Activated naive CD8-positive, alpha-beta T cell treated with anti-CD3 and anti-CD28 coated beads, Interleukin-2, amount 10 ng/mL, durations not matched to agents 7 days and 5 days (primary cell): Measurements from ENCODE around the gene PIP5K1B. TPM values are rescaled to one million over a fixed set of nuclear protein-coding genes. Genes with fewer than 3 reads are reported as not detected.

Source experiments
- ATAC-seq: fragments of 150-1000 bp; cut with Tn5 transposase; one replicate; pipeline ENCODE4 v1.10.0; 2021; ENCODE audit warnings: low read depth, moderate library complexity
- POLR2A ChIA-PET: fragments of 350-600 bp; sonication (Branson Sonifier 250); formaldehyde crosslinking; loops from one replicate; lab custom pipeline; 2021; ENCODE audit warnings: antibody characterized with exemption; lab: Charles Lee
- DNase-seq: peaks from one replicate; pipeline ENCODE4 v3.0.0; 2021
- H3K27ac Mint-ChIP-seq: one replicate; pipeline ENCODE4 v1.8.0; 2022; ENCODE audit warnings: mild to moderate bottlenecking, mixed read lengths
- H3K27me3 Mint-ChIP-seq: one replicate; pipeline ENCODE4 v1.8.0; 2022; ENCODE audit warnings: mild to moderate bottlenecking, moderate library complexity, mixed read lengths
- H3K36me3 Mint-ChIP-seq: one replicate; pipeline ENCODE4 v1.8.0; 2021; ENCODE audit warnings: mild to moderate bottlenecking, mixed read lengths
- H3K4me1 Mint-ChIP-seq: one replicate; pipeline ENCODE4 v1.8.0; 2021; ENCODE audit warnings: mixed read lengths
- H3K4me3 Mint-ChIP-seq: one replicate; pipeline ENCODE4 v1.8.0; 2022; ENCODE audit warnings: mild to moderate bottlenecking, moderate library complexity, mixed read lengths
- H3K9me3 Mint-ChIP-seq: one replicate; pipeline ENCODE4 v1.8.0; 2021; ENCODE audit warnings: mixed read lengths
- total RNA-seq, 2 experiments: library from RNA; stranded (reverse); gene quantifications; one replicate each; pipeline ENCODE4 v1.2.3, GENCODE V29; 2021

Gene PIP5K1B
- total RNA-seq, 2 experiments from 2014 or later: 0.36 TPM; not detected in 1

DNA sequence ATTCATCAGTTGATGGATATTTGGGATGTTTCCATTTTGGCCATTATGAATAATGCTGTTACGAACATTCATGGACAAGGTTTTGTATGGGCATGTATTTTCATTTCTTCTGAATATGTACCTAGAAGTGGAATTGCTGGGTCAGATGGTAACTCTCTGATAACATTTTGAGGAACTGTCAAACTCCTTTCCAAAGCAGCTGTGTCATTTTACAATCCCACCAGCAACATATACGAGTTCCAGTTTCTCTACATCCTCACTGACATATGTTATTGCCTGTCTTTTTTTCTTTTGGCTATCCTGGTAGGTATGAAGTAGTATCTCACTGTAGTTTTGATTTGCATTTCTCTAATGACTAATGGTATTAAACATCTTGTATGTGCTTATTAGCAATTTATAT is 222.1 kb downstream of the PIP5K1B start:
- Mint-ChIP-seq H3K27me3 (peaks cover 36% of the 10 kb centered on the region), H3K4me1 (peaks cover 9% of the 10 kb centered on the region), H3K36me3 (no peaks in the 10 kb centered on the region), H3K27ac (no peak overlapping the region), H3K9me3 (peaks cover 1% of the 10 kb centered on the region), H3K4me3 (no peak overlapping the region)
- POLR2A ChIA-PET: no interaction called here
- ATAC-seq (no peak), DNase-seq (no peak)

DNA sequence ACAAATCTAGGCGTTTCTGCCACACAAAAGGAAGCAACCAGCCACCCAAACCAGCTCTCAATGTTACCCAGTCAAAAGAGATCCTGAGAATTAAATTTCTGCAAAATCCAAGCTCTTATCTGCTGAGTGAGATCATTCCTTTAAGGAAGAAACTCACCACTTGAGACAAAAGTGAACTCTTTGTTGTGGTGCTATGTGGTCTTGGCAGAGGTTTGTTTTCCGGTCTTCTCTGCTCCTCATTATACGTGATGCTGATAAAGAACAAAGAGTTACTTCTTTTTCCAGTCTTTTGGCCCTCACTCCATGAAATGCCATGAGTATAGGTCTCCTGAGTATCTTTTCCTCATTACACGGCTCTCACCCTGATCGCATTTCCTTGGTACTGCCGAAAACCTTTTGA is 226.8 kb downstream of the PIP5K1B start:
- POLR2A ChIA-PET: no interaction called here
- H3K4me3 Mint-ChIP-seq: peak overlapping the region; percentile 3
- peaks cover 1% of the 10 kb centered on the region for H3K9me3 Mint-ChIP-seq
- ATAC-seq (peak; percentile 39), DNase-seq (no peak)
- H3K4me1 Mint-ChIP-seq: peaks cover 14% of the 10 kb centered on the region
- peaks cover 65% of the 10 kb centered on the region for H3K27me3 Mint-ChIP-seq
- H3K36me3 Mint-ChIP-seq: no peaks in the 10 kb centered on the region
- H3K27ac Mint-ChIP-seq: no peak overlapping the region

DNA sequence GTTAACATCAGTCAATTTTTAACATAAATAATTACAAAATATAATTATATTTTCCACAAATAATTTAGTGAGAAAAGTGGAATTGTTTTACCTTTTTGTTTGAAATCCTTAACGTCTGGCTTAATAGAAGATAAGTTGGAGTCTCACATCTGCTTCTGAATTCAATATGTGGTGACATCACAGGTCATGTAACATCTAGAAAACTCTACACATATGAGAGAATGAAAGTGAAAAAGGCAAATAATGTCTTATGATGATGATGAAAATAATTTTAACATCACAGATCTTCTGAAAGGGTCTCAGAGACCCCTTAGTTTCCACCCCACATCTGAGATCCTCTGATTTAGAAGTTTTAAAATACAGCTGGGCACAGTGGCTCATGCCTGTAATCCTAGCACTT is 227.4 kb downstream of the PIP5K1B start:
- no peak for ATAC-seq
- Mint-ChIP-seq H3K9me3 (peaks cover 1% of the 10 kb centered on the region), H3K36me3 (no peaks in the 10 kb centered on the region), H3K27ac (no peak overlapping the region), H3K4me3 (no peak overlapping the region), H3K27me3 (peaks cover 70% of the 10 kb centered on the region), H3K4me1 (peaks cover 14% of the 10 kb centered on the region)
- no peak for DNase-seq
- POLR2A ChIA-PET: no interaction called here

DNA sequence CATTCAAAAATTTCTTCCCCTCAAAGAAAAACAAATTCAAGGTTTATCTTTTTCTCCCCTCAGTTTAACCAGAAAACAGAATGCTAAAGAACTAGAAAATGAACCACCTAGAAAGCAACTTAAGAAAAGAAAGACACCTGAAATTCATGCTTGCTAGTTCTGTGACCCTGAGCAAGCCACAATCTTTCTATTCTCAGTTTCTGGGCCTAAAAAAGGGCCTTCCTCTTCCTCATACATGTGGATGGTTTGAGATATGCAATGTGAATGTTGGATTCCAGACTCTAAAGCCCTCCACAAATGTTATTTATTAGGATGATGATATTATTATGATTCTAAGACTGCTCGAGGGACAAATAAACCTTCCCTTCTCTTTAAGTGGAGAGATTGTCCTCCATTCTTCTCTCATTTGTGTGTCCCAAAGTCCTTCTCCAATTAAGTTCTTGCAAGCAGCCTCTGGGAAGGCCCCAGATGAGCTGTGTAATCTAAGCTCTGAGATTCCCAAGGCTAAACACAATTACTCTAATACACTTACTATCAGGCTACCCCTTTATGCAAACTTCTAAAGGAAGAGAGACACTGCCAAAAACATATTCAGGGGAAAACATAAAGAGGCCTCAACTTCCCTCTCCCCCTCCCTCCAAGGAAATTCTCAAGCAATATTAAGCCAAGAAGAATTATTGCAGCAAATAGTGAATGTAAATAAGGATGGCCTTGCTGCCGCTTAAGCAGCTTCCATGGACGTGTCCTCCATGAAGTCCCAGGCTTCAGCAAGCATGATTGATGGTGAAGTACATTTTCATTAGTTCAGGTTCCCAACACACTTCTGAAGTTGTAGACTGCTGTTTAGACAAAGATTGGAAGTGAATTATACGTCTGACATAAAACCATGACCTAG is 228.6 kb downstream of the PIP5K1B start:
- Mint-ChIP-seq H3K4me1 (peaks cover 14% of the 10 kb centered on the region), H3K27me3 (peaks cover 70% of the 10 kb centered on the region)

DNA sequence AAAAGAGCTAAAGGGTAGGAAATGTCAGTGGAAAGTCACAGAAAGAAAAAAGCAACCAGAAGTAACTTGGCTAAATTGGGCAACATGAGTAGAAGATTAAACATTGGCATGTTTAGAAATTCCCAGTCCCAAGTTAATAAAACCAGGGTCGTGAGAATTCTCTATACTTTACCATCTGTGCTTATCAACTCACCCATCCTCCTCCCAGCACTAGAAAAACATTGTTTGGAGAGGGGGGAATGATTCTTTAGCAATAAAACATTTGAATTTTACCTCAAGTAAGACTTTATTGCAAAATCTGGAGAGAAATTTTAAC is 229.2 kb downstream of the PIP5K1B start:
- H3K4me3 Mint-ChIP-seq: no peak overlapping the region
- H3K36me3 Mint-ChIP-seq: no peaks in the 10 kb centered on the region
- ATAC-seq (no peak), DNase-seq (no peak)
- peaks cover 1% of the 10 kb centered on the region for H3K9me3 Mint-ChIP-seq
- H3K4me1 Mint-ChIP-seq: peaks cover 14% of the 10 kb centered on the region
- POLR2A ChIA-PET: no interaction called here
- H3K27ac Mint-ChIP-seq: no peak overlapping the region
- H3K27me3 Mint-ChIP-seq: peaks cover 70% of the 10 kb centered on the region

More for the DNA sequence above, 228.6 kb downstream of the PIP5K1B start:
- H3K4me3 Mint-ChIP-seq: no peak overlapping the region
- POLR2A ChIA-PET: no interaction called here
- H3K36me3 Mint-ChIP-seq: no peaks in the 10 kb centered on the region
- no peak overlapping the region for H3K27ac Mint-ChIP-seq
- DNase-seq: no peak
- ATAC-seq: no peak
- peaks cover 1% of the 10 kb centered on the region for H3K9me3 Mint-ChIP-seq

DNA sequence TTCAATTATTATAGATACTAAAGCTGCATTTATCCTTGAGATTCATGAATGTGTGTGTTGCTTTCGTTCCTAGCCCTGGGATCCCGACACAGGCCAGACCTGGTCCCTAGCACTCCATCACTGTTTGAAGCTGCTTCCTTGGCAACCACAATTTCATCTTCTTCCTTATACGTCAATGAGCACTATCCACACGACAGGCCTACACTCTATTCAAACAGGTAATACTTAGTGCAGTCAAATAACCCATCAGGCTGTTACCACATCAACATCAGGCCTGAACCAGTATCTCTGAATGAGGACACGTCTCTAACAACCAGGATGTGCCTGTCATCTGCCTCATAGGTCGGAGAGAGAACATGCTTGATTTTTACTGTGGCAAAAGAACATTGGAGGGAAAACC is 235.5 kb downstream of the PIP5K1B start:
- peaks cover 32% of the 10 kb centered on the region for H3K27me3 Mint-ChIP-seq
- H3K36me3 Mint-ChIP-seq: no peaks in the 10 kb centered on the region
- POLR2A ChIA-PET: no interaction called here
- no peak overlapping the region for H3K27ac Mint-ChIP-seq
- ATAC-seq (no peak), DNase-seq (no peak)
- H3K4me1 Mint-ChIP-seq: no peaks in the 10 kb centered on the region
- H3K9me3 Mint-ChIP-seq: no peaks in the 10 kb centered on the region
- no peak overlapping the region for H3K4me3 Mint-ChIP-seq

DNA sequence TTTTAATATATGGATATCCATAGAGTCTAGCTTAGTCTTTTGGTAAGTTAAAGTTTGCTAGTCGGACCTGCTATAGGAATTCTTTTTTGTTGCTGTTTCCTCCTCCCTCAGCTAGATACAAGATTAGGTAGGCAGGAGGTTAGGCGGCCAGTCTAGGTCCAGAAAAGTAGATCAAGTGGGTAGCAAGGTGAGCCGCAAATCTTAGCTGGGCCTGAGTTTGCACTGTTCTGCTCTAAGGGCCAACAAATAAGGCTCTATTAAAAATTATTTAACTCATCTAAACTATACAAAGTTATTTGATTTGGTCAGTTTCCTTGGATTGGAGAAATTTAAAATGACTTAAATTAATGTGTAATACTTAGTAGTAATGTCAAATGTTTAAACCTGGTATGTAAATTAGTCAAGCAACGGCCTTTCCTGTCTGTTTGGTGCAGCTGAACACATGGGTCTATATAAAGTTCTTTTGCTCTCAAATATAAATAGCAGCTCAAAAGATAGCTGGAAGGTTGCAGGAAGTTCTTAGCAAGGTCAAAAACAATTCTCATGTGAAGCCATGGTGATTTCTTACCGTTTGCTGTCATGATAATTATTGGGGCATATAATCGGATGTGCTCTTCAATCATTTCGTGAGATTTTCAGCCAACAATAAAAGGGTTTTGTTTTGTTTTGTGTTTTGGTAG is 236.9 kb downstream of the PIP5K1B start:
- Mint-ChIP-seq H3K27ac (no peak overlapping the region), H3K4me1 (no peaks in the 10 kb centered on the region), H3K4me3 (no peak overlapping the region), H3K9me3 (no peaks in the 10 kb centered on the region), H3K36me3 (no peaks in the 10 kb centered on the region), H3K27me3 (peaks cover 29% of the 10 kb centered on the region)
- POLR2A ChIA-PET: no interaction called here
- DNase-seq: no peak
- no peak for ATAC-seq

DNA sequence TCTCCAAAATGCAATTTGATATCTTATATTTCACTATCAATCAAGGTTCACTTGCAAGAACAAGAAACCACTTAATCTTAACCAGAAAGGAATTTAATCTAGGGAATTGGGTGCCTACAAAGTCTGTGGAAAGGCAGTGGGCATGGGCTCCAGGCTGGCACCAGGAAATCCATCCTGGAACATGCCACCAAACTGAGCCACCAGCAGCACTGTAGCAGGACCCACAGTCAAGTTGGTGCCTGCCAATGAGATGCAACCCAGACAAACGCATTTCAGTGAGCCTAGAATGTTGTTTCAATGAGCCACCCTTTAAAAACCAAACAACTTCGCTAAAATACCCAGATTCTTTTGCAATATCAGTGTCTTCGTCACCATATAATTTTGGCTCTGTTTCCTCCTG is 237.8 kb downstream of the PIP5K1B start:
- ATAC-seq: no peak
- H3K9me3 Mint-ChIP-seq: no peaks in the 10 kb centered on the region
- POLR2A ChIA-PET: no interaction called here
- no peak overlapping the region for H3K27ac Mint-ChIP-seq
- H3K27me3 Mint-ChIP-seq: peaks cover 21% of the 10 kb centered on the region
- no peak for DNase-seq
- H3K36me3 Mint-ChIP-seq: no peaks in the 10 kb centered on the region
- H3K4me1 Mint-ChIP-seq: peaks cover 2% of the 10 kb centered on the region
- no peak overlapping the region for H3K4me3 Mint-ChIP-seq

DNA sequence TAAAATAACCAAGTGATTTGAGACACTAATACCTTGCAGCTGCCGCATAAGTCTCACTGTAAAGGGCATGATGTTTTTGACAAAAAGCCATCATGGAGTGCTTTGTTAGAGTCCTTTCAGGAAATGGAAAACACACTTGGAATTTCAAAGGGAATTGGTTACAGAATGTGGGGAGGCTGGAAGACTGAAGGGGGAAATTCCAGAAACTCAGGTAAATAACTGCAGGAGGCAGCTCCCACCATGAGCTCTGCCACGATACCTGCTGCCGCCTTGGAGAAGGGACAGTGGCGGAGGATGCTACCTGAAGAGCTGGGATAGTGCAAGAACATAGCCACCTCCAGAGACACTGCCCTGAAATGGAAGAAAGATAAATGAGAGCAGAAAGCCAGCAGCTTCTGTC is 242.0 kb downstream of the PIP5K1B start:
- ATAC-seq (no peak), DNase-seq (no peak)
- Mint-ChIP-seq H3K4me3 (no peak overlapping the region), H3K27ac (no peak overlapping the region), H3K9me3 (no peaks in the 10 kb centered on the region), H3K36me3 (no peaks in the 10 kb centered on the region), H3K27me3 (peaks cover 20% of the 10 kb centered on the region), H3K4me1 (peaks cover 12% of the 10 kb centered on the region)
- POLR2A ChIA-PET: no interaction called here

DNA sequence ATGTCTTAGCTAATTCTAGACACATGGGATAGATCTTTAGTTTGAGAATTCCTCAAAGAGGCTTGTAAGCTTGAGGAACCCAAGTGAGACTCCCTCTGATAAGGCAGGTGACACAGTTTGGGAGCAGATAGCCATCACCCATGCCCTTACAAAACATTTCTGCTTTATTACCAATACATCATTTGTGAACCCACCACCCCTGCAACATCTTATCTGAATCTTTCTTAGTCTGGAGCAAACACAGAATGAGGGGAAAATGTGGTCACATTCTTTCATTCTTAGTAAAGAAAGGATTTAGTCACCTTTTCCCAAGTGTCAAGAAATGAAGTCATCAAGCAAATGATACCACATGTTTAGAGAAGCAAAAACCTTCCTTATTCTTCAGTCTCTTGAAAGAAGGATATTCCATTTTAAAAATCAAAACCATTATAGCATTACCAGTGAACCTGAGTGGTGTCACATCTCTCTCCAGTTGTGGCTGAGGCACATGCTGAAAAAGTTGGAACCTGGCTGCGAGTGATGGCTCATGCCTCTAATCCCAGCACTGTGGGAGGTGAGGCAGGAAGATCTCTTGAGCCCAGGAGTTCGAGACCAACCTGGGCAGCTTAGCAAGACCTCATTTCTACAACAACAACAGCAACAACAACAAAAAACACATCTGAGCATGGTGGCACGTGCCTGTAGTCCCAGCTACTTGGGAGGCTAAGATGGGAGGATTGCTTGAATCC is 243.0 kb downstream of the PIP5K1B start:
- ATAC-seq: no peak
- Mint-ChIP-seq H3K4me1 (peaks cover 12% of the 10 kb centered on the region), H3K36me3 (no peaks in the 10 kb centered on the region), H3K4me3 (no peak overlapping the region), H3K27me3 (peaks cover 20% of the 10 kb centered on the region), H3K9me3 (no peaks in the 10 kb centered on the region), H3K27ac (no peak overlapping the region)
- POLR2A ChIA-PET: no interaction called here
- DNase-seq: no peak

DNA sequence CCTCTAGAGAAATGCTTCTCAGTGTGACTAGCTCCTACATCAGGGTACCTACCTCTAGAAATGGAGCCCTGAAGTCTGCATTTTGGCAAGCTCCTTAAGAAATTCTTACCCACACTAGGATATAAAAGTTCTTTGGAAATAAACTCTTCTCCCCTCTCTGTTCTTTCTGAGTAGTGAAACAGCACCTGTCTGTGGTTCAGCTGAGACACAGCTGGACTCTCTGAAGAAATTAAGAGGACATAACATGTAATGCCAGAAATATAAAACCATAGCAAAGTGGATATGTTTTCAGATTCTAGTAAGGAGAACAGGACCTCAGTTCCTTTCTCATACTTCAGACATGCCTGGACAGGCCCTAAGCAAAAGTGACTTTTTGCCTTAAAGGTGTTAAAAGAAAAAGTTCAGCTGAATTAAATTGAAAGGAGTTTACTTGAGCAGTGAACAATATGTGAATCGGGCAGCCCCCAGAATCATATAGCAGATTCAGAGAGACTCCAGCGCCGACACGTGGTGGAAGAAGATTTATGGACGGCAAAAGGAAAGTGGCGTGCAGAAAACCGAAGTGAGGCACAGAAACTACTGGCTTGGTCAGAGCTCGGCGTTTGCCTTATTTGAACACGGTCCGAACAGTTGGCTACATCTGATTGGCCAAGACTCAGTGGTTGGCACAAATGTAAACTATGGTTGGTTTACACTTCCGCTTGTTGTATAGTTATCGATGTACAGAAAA is 244.4 kb downstream of the PIP5K1B start:
- POLR2A ChIA-PET: interaction anchor here (1.2 kb wide), 1 partner anchor 50 kb away, joined by 3 read pairs; no protein-coding TSS in a partner anchor
- DNase-seq: no peak
- H3K4me1 Mint-ChIP-seq: peaks cover 12% of the 10 kb centered on the region
- ATAC-seq: peak; percentile 26
- H3K27me3 Mint-ChIP-seq: peaks cover 19% of the 10 kb centered on the region
- no peaks in the 10 kb centered on the region for H3K36me3 Mint-ChIP-seq
- no peak overlapping the region for H3K4me3 Mint-ChIP-seq
- no peaks in the 10 kb centered on the region for H3K9me3 Mint-ChIP-seq
- H3K27ac Mint-ChIP-seq: no peak overlapping the region

DNA sequence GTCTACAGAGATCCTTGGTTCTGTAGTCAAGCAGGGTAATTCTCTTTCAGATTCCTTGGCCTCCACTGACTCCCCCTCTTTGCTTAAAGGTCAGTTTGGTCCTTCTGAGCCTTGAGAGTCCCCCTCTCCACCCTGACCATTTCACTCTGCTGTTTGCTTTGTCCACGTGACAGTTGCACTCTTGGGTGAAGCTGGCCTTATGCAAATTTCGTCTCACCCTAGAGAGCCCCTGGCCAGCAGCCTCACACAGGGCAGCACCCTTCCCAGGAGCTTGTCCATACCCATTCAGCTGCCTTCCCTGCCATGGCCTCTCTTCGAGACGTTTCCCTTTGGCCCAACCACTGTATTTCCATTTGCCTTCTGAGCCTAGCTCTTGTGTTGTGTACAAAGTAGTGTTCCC is 245.1 kb downstream of the PIP5K1B start:
- ATAC-seq (no peak), DNase-seq (no peak)
- Mint-ChIP-seq H3K4me3 (no peak overlapping the region), H3K27me3 (peaks cover 16% of the 10 kb centered on the region), H3K4me1 (peaks cover 13% of the 10 kb centered on the region), H3K27ac (no peak overlapping the region), H3K36me3 (no peaks in the 10 kb centered on the region), H3K9me3 (no peaks in the 10 kb centered on the region)
- POLR2A ChIA-PET: interaction anchor here (1.2 kb wide), 1 partner anchor 49 kb away, joined by 3 read pairs; no protein-coding TSS in a partner anchor

DNA sequence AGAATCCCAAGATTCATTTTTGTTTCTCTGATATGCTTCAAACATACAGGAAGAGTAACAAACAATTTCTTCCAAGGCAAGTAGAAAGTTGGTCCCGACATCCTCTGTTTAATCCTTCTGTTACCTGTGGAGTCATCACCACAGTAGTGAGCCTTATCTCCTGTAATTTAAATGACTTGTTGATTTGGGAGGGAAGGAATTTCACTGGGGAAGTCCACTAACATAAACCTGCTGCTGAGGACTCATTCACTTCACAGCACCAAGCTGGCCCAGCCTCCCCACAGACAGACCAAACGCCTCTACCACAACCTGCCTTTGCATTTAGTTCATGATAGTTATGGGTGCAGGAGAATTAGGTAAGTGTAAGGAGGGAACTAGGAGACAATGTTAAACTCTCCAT is 245.6 kb downstream of the PIP5K1B start:
- no peak for DNase-seq
- no peak for ATAC-seq
- Mint-ChIP-seq H3K36me3 (no peaks in the 10 kb centered on the region), H3K9me3 (no peaks in the 10 kb centered on the region), H3K4me3 (no peak overlapping the region), H3K27me3 (peaks cover 14% of the 10 kb centered on the region), H3K27ac (no peak overlapping the region), H3K4me1 (peaks cover 16% of the 10 kb centered on the region)
- POLR2A ChIA-PET: no interaction called here
